HFF-Myc (cell line): ENCODE data around the gene WDR7.

ENCODE experiments used
- DNase-seq: peaks from one replicate; pipeline ENCODE4 v3.0.0-alpha.2; 2011; ENCODE audit warnings: low read depth; ENCODE audit errors: extremely low read depth
- H3K4me3 ChIP-seq: replicated peaks from 2 replicates; pipeline ENCODE4 v1.5.1; 2011; ENCODE audit warnings: low read depth, mild to moderate bottlenecking, control low read depth, low read length
- CTCF ChIP-seq: IDR thresholded peaks from 2 replicates; pipeline ENCODE4 v1.5.1; 2012; ENCODE audit warnings: mild to moderate bottlenecking, low read depth, low read length, control low read depth; ENCODE audit errors: missing control alignments

Gene WDR7

GRCh38 chr18:57003342-57003741 lies 352.2 kb downstream of the WDR7 start:
- no peak for DNase-seq
- TF ChIP-seq CTCF, result no peak
- H3K4me3 ChIP-seq, result no peak overlapping the region

DNA sequence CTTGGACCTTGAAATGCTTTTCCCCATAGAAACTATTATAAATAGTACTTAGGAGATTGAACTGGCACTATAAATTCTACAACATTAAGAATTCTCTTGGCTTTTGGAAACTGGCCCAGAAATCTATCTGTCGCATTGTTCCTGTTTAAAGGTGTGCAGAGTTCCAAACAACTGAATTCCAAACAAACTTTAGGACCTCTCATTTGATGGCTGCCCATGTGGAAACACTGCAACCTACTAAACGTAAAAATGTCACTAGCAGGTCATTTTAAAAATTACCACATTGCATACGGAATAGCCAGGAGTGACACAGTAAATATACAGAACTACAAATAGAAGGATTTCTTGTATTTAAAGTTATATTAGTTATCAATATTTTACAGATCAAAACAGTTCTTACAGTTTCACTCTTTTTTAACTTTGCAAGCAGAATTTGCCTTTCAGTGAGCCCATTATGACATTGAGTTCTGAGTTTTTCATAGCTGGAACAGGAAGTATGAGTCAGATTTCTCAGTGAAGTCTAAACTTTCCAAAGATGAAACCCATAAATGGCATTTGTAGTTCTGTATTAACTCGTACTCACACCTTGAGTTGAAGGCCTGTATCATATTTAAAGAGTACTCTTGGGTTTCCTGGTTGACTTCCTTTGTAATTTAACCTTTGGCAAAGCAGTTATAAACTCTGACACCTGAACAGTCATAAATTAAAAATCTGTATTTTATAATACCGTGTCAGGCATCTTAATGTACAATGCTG lies 353.4 kb downstream of the WDR7 start:
- H3K4me3 ChIP-seq, result no peak overlapping the region
- no peak for TF ChIP-seq CTCF
- peak; percentile 41 for DNase-seq

- DNase-seq, result no peak
- no peak for TF ChIP-seq CTCF
- H3K4me3 ChIP-seq, result no peak overlapping the region
These were observed 357.0 kb downstream of the WDR7 start for GRCh38 chr18:57008001-57008686.

GRCh38 chr18:57009844-57010243 lies 358.7 kb downstream of the WDR7 start:
- DNase-seq, result no peak
- no peak overlapping the region for H3K4me3 ChIP-seq
- TF ChIP-seq CTCF, result no peak

- no peak overlapping the region for H3K4me3 ChIP-seq
- no peak for DNase-seq
- TF ChIP-seq CTCF, result no peak
These were observed 363.7 kb downstream of the WDR7 start for GRCh38 chr18:57014772-57015413.

DNA sequence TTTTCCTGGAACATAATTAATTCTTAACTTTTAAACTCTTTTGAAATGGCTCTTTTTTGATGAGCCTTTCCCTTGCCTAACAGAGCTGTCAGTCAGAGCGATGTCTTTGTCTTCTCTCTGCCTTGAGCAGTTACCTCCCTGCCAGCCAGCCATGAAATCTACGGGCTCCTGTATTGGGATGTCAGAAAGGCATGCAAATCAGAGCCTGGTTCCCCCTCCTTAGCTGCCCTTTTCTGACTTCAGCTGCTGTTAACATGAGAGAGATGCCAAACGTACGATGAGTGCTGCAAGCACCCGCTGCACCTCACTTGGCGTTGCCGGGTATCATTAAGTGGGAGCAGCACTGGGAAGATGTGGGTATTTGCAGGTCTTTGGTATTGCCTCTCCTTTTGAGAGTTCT lies 364.3 kb downstream of the WDR7 start:
- TF ChIP-seq CTCF, result no peak
- no peak for DNase-seq
- no peak overlapping the region for H3K4me3 ChIP-seq
